Colonic mucosa (tissue), 4 donors: ENCODE measurements around the gene RYR3. TPM values are rescaled to one million over a fixed set of nuclear protein-coding genes. Genes with fewer than 3 reads are reported as not detected.

ENCODE experiments used
- DNase-seq: peaks from one replicate; pipeline ENCODE4 v3.0.0-alpha.2; 2020
- H3K27ac ChIP-seq: fragments of 200-600 bp; one replicate; pipeline ENCODE4 v1.8.0; 2021
- H3K27me3 ChIP-seq: fragments of 200-600 bp; one replicate; pipeline ENCODE4 v1.8.0; 2021
- H3K36me3 ChIP-seq: fragments of 200-600 bp; one replicate; pipeline ENCODE4 v1.8.0; 2021
- H3K4me1 ChIP-seq: fragments of 200-600 bp; one replicate; pipeline ENCODE4 v1.8.0; 2021; ENCODE audit warnings: mild to moderate bottlenecking
- H3K4me3 ChIP-seq: fragments of 200-600 bp; one replicate; pipeline ENCODE4 v1.8.0; 2021
- H3K9ac ChIP-seq, 2 donors: one replicate each; pipeline ENCODE4 v1.7.0; 2013; ENCODE audit warnings: control low read depth in 2 of 2, low read depth in 2 of 2, low read length in 2 of 2
- H3K9me3 ChIP-seq: fragments of 200-600 bp; one replicate; pipeline ENCODE4 v1.8.0; 2021
- CTCF ChIP-seq: fragments of 200-600 bp; IDR thresholded peaks from one replicate; pipeline ENCODE4 v1.8.0; 2022; ENCODE audit warnings: antibody characterized with exemption, mild to moderate bottlenecking
- intact Hi-C: fragments of 100-400 bp; cut with DNase I; formaldehyde crosslinking; loops from one replicate; pipeline ENCODE4 v1.14.1; 2022
- total RNA-seq, 2 donors: library from RNA; stranded (reverse); fragmentation: NEBNext Ultra II Directional in 1 of 2; extraction: Animal tissue kit (Norgen Biotek cat#: 25700) in 1 of 2; gene quantifications; one replicate each; pipeline ENCODE4 v1.2.1, GENCODE V29; 2021
- donor health status: healthy.
- donor health status: DM: no; HTN: no; CAD: no.
- donor health status: DM: no; HTN: no; CAD: no.

Gene RYR3
- total RNA-seq, 2 donors from 2014 or later, result 0.17 to 1.1 TPM

- intact Hi-C loops, result no loop called here
These were observed 165.3 kb downstream of the RYR3 start for GRCh38 chr15:33476076-33476475.

GRCh38 chr15:33476908-33477307 is 166.1 kb downstream of the RYR3 start:
- Histone ChIP-seq H3K9ac (no peak overlapping the region), H3K36me3 (no peaks in the 10 kb centered on the region), H3K27ac (no peak overlapping the region), H3K4me1 (no peaks in the 10 kb centered on the region), H3K4me3 (no peak overlapping the region), H3K9me3 (no peaks in the 10 kb centered on the region), H3K27me3 (no peaks in the 10 kb centered on the region)
- TF ChIP-seq CTCF, result no peak
- intact Hi-C loops, result no loop called here
- no peak for DNase-seq

More at GRCh38 chr15:33476076-33476475, 165.3 kb downstream of the RYR3 start:
- no peaks in the 10 kb centered on the region for H3K4me1 ChIP-seq
- no peaks in the 10 kb centered on the region for H3K36me3 ChIP-seq
- no peak for DNase-seq
- no peak overlapping the region for H3K4me3 ChIP-seq
- H3K27me3 ChIP-seq, result no peaks in the 10 kb centered on the region
- H3K9ac ChIP-seq, result no peak overlapping the region
- H3K9me3 ChIP-seq, result no peaks in the 10 kb centered on the region
- no peak overlapping the region for H3K27ac ChIP-seq
- no peak for TF ChIP-seq CTCF

GRCh38 chr15:33489335-33489734 is 178.6 kb downstream of the RYR3 start:
- H3K4me1 ChIP-seq, result no peaks in the 10 kb centered on the region
- no peak for DNase-seq
- no peaks in the 10 kb centered on the region for H3K36me3 ChIP-seq
- H3K9me3 ChIP-seq, result no peaks in the 10 kb centered on the region
- intact Hi-C loops, result no loop called here
- no peaks in the 10 kb centered on the region for H3K27me3 ChIP-seq
- H3K9ac ChIP-seq, result no peak overlapping the region
- TF ChIP-seq CTCF, result no peak
- no peak overlapping the region for H3K27ac ChIP-seq
- no peak overlapping the region for H3K4me3 ChIP-seq

- no peak for DNase-seq
- Histone ChIP-seq H3K27ac (no peak overlapping the region), H3K9ac (no peak overlapping the region), H3K9me3 (no peaks in the 10 kb centered on the region), H3K4me1 (no peaks in the 10 kb centered on the region), H3K4me3 (no peak overlapping the region), H3K36me3 (no peaks in the 10 kb centered on the region), H3K27me3 (no peaks in the 10 kb centered on the region)
- TF ChIP-seq CTCF, result no peak
- intact Hi-C loops, result no loop called here
These were observed 179.9 kb downstream of the RYR3 start for GRCh38 chr15:33490703-33491102.

GRCh38 chr15:33492434-33493052 is 181.8 kb downstream of the RYR3 start:
- H3K9me3 ChIP-seq, result no peaks in the 10 kb centered on the region
- intact Hi-C loops, result no loop called here
- no peaks in the 10 kb centered on the region for H3K27me3 ChIP-seq
- no peaks in the 10 kb centered on the region for H3K4me1 ChIP-seq
- no peak overlapping the region for H3K4me3 ChIP-seq
- TF ChIP-seq CTCF, result no peak
- no peaks in the 10 kb centered on the region for H3K36me3 ChIP-seq
- no peak overlapping the region for H3K9ac ChIP-seq
- no peak for DNase-seq
- no peak overlapping the region for H3K27ac ChIP-seq
